GM19240 (cell line): Measurements from ENCODE around the gene CORO2A.

Source experiments
- DNase-seq: peaks from one replicate; pipeline ENCODE4 v3.0.0; 2011; ENCODE audit warnings: low spot score; ENCODE audit not compliant: insufficient read length

CORO2A gene

DNA sequence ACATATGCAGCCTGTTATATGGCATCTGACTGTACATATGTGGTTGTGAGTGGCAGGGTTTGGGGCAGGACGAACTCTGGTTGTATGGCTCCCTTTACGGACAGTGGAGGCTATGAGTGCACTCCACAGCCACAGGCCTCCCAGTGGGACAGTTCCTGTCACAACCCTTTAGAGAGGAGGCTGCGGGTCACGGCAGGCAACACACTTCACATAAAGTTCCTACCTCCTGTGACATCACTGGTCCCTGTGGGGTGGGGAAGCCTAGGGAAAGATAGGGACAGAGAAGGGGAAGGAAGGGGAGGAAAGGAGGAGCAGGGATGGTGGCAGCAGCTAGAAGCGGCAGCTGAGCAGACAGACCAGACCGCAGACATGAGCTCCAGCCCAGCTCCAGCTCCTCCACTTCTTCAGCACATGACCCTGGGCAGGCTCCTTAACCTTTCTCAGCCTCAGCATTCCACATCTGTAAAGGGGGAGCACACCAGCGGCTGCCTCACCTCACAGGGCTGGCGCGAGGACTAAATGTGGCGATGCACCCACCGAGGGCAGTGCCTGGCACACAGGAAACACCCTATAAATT is 27.4 kb upstream of the CORO2A start:
- DNase-seq = no peak

GRCh38 chr9:98219364-98219716 is 26.9 kb upstream of the CORO2A start:
- no peak for DNase-seq

DNA sequence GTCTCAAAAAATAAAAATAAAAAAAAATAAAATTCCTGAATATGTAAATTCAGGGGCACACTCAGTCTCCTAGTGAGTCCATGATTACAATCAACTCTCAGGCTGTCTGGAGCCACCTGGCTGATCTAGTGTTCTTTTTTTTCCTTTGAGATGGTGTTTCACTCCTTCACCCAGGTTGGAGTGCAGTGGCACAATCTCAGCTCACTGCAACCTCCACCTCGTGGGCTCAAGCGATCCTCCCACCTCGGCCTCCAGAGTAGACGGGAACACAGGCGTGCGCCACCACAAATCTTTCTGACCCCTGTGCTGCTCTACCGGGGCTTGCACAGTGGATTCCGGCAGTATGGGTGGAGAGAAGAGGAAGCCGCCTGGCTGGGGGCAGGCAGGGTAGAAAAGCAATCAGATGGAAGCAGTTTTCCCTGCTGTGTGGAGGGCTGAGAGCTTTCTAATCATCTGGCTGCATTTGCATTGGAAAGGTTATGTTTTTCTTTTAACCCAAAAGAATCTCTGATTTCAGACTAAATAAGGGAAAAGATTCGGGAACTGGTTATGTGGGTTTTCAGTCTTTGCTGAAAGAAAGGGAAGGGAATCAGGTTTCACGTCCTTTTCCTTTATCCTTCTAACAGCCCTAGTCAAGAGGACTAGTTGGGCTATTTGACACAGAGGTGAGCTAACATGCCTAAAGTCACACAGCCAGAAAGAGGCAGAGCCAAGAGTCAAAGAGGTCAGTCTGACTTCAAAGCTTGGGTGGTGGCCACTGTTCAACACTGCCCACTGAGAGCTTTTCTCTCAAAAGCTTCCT is 26.3 kb upstream of the CORO2A start:
- no peak for DNase-seq

GRCh38 chr9:98217255-98217654 is 24.8 kb upstream of the CORO2A start:
- no peak for DNase-seq

- DNase-seq = no peak
Observed at GRCh38 chr9:98216391-98216790, 24.0 kb upstream of the CORO2A start.

GRCh38 chr9:98215821-98216220 is 23.4 kb upstream of the CORO2A start:
- no peak for DNase-seq

DNA sequence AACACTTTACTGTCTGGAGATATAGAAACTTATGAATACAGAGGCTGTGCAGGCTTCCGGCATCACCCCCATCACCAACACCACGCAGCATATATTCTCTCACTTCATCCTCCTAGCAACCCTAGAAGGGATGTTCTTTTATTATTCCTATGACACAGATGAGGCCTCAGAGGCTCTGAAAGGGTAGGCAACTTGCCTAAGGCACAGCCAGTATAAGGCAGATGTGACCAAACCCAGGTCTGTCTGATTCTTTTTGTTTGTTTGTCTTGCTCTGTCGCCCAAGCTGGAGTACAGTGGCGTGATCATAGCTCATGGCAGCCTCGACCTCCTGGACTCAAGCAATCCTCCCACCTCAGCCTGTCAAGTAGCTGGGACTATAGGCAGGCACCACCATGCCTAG is 22.8 kb upstream of the CORO2A start:
- DNase-seq = no peak

DNA sequence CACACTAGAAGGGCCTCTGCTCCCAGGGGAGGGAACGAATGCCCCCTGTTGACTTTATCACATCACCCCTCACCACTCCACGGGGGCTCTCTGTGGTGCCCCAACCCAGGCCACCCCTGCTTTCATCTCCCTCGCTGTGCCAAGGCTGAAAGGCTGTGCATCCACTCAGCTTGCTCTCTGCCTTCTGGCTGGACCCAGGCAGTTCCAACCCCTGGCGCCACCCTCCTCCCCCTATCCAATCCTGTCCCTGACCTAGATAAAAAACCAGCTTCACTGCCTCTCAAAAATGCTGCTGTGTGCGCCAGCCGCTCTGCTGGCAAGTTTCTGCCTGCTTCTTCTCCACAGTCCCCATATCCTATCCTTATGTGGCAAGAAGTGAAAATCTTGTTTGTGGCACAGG is 22.4 kb upstream of the CORO2A start:
- DNase-seq = no peak

- DNase-seq = no peak
Observed at GRCh38 chr9:98211260-98211659, 18.8 kb upstream of the CORO2A start.

- no peak for DNase-seq
Observed at GRCh38 chr9:98210435-98210834, 18.0 kb upstream of the CORO2A start.

DNA sequence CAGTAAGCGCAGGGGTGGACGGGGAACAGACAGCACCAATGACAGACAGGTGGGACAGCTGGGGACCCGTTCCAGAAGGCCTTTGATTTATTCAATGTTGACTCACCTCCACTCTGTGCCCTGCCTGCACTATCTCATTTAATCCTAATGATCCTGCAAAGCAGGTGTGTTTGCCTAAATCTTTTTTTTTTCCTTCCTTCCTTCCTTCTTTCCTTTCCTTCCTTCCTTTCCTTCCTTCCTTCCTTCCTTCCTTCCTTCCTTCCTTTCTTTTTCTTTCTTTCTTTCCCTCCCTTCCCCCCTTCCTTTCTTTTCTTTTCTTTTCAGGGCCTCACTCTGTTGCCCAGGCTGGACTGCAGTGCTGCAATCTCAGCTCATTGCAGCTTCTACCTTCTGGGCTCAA is 17.1 kb upstream of the CORO2A start:
- DNase-seq = no peak

DNA sequence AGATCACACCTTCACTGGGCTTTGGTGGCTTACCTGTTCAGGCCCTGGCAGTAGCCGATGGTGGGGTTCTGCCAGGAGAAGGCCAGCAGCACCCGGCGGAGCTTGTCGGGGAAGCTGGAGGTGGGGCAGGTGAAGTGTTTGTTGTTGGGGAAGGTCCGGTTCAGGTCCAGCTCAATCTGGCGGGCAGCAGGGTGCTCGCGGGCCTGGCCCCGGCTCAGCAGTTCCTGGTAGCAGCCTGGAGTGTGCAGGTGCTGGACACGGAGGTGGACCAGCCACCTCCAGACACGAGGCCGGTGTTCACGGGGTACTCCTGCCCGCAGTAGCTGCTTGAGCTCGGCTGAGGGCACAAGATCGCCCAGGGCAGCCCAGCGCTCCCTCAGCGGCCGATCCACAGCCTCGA is 16.2 kb upstream of the CORO2A start:
- no peak for DNase-seq

- no peak for DNase-seq
Observed at GRCh38 chr9:98207606-98208005, 15.2 kb upstream of the CORO2A start.

- no peak for DNase-seq
Observed at GRCh38 chr9:98206754-98207153, 14.3 kb upstream of the CORO2A start.

DNA sequence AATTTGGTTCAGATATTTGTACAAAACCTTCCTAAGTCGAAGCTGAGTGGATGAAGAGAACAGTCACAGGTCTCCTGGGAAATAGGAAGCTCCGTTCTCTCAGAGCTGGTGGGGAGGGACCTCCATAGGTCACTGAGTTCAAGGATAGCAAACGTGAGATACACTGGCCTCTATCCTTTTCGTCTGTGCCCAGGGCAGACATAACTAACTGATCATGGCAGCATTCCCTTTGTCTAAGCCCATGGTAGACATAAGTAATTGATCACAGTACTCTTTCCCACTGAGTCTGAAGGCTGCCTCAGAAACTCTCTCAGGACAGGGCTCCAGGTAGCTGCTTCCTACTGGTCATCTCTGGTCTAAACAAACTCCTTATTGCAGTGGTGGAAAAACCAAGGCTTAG is 12.3 kb upstream of the CORO2A start:
- no peak for DNase-seq

DNA sequence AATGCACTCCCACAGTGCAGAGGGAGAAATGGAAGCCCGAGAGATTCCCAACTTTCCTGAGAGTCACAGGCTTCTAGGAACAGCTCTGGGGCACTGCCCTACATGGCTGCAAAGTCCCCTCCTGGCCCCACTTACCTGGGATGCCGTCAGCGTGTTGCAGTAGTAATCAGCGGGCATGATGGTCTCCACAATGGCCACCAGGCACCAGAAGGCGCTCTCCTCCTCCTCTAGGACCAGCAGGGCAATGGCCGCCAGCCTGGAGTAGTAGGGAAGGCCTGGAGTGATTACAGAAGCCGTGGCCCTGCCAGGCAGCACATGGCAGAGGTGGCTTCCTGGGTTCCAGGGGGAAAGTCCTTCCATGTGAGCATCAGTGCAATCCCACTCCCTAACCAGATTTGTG is 10.7 kb upstream of the CORO2A start:
- DNase-seq = no peak

DNA sequence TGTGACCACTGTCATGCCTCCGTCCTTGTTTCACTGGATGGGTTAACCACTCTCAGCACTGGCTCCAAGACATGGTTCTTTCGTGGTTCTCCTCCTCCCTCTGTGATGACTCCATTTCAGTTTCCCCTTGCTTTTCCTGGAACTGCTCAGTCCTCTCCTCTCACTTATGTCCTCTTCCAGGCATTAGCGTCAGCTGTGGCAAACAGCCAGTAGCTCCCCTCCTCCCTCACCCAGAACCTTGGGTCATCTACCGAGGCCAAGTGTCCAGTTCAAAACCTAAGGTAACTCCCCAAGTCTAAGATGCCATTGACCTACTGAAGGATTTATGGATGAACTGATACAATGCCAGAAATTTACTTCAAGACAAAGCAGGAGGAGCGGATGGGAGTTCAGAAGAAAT is 9.8 kb upstream of the CORO2A start:
- no peak for DNase-seq

DNA sequence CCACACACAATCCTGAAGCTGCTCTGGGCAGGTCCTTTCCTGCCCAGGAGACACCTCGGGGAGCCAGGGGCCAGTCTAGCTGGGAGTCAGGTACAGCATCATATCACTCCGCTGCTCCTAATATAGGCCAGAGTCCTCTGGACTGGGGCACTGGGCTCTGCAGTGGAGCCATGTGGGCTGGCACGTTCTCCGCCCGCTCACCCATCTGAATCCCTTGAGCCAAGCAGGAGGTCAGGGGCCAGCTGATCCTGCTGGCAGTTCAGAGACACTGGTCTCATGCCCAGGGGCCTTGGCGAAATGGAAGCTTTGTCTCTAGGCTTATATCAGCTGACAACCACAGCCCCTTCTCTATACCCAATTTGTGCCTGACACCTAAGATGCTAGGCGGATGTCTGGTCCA is 9.3 kb upstream of the CORO2A start:
- DNase-seq = no peak

DNA sequence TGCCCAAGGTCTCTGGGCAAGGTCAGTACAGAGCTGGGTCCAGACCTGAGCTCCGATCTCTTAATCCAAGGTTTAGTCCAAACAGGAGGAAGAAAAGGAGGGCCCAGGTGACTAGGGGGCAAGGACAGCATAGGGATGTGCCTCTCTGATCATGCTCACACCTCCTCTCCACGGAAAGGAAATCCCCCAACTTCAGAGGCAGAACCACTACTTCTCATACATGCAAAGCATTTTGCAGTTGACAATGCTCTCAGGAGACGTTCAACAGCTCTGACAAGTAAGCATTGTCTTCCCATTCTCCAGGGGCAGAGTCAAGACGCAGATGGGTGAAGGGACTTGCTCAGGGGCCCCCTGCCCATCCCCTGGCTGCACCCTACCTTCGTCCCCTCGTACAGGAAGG is 8.7 kb upstream of the CORO2A start:
- DNase-seq = no peak

- no peak for DNase-seq
Observed at GRCh38 chr9:98199388-98200033, 7.1 kb upstream of the CORO2A start.

DNA sequence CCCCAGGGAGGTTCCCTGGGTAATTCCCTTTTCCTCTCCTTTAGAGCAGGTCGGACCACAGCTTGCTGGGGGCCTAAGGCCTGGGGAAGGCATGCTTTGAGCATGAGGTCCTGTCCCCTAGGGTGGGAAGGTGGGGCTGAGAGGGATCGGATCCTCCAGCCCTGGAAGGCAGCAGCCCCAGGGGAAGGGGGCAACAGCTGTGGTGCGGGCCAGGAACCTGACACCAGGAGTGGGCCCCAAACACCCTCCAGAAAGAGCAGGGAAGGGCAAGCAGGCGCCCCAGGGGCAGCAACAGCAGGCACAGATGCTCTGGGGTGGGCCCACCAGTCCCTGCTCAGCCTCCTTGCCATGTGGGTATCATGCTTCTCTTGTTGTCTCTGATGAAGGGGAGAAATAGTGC is 3.2 kb upstream of the CORO2A start:
- DNase-seq = no peak

DNA sequence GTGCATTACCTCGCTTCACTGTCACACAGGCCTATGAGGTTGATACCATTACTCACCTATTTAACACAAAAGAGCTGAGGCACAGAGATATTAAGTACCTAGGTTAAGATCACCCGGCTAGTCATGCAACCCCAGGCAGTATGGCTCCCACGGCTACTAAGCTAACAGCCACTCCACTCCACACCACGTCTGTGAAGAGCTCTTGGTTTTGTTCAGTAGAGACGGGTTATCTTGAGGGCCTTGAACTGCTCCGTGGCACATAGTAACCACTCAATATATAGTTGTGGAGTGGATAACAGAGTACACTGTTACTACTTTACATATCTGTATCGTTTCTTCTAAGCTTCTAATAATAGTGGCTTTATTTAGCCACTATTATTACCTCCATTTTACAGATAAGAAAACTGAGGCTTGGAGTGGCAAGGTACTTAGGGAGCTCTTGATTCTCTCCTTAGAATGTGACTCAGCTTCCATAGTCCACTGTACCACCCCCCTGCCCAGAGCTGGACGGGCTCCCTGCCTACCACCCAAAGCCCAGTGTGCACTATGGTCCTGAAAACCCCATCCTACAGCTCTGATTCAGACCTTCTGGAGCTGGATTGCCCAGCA is 1.0 kb upstream of the CORO2A start:
- no peak for DNase-seq
